Chondrocyte (in vitro differentiated cells): ENCODE data around the gene MMUT. TPM values are rescaled to one million over a fixed set of nuclear protein-coding genes. Genes with fewer than 3 reads are reported as not detected.
"Not testable (repeated sequence)": the region's sequence is repeated elsewhere in the genome, so short reads cannot be mapped to it uniquely, and the experiment has no call there.

Experiments
- DNase-seq: peaks from one replicate; pipeline ENCODE4 v3.0.0; 2021; ENCODE audit warnings: mixed read lengths, low spot score
- H3K27ac Mint-ChIP-seq: one replicate; pipeline ENCODE4 v1.8.0; 2021; ENCODE audit warnings: mild to moderate bottlenecking, moderate library complexity, mixed read lengths; ENCODE audit not compliant: unreplicated experiment
- H3K27me3 Mint-ChIP-seq: 2 replicates; pipeline ENCODE4 v1.8.0; 2021; ENCODE audit warnings: low read depth, mixed read lengths
- H3K36me3 Mint-ChIP-seq: 2 replicates; pipeline ENCODE4 v1.8.0; 2021; ENCODE audit warnings: low read depth, mixed read lengths
- H3K4me1 Mint-ChIP-seq: 2 replicates; pipeline ENCODE4 v1.8.0; 2021; ENCODE audit warnings: low read depth, mild to moderate bottlenecking, mixed read lengths
- H3K4me3 Mint-ChIP-seq: one replicate; pipeline ENCODE4 v1.8.0; 2021; ENCODE audit warnings: mild to moderate bottlenecking, moderate library complexity, mixed read lengths; ENCODE audit not compliant: unreplicated experiment
- H3K9me3 Mint-ChIP-seq: 2 replicates; pipeline ENCODE4 v1.8.0; 2021; ENCODE audit warnings: low read depth, mixed read lengths
- total RNA-seq: library from RNA; stranded (reverse); gene quantifications from 3 replicates; pipeline ENCODE4 v1.2.1, GENCODE V29; 2021
- TF ChIP-seq, protein P1 (sequence below): fragments of 200-600 bp; sonication (generic); IDR thresholded peaks from 2 replicates; pipeline ENCODE4 v1.5.0; 2021; ENCODE audit warnings: antibody characterized with exemption, mild to moderate bottlenecking, moderate library complexity

Gene MMUT
- total RNA-seq, 1 donor from 2014 or later = 18.3 TPM

DNA sequence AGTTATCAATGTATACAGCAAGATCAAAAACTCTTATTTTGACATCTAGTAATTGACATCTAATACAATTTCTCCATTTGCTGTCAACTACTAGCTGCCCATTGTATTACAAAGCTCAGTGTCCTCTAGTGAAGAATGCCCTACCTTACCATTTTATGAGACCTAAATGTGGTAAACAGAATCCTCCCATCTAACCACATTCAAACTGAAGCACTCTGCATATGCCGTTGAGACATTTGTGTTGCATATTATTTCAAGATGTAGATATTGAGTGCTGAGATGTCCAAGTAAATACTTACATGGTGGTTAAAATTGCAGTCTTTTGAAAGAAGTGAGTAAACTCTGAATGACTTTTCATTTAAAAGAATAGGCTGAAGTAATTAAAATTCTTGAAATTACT lies 36.1 kb upstream of the MMUT start:
- H3K4me3 Mint-ChIP-seq = no peak overlapping the region
- peaks cover 13% of the 10 kb centered on the region for H3K27me3 Mint-ChIP-seq
- peaks cover 1% of the 10 kb centered on the region for H3K36me3 Mint-ChIP-seq
- H3K4me1 Mint-ChIP-seq = no peaks in the 10 kb centered on the region
- H3K9me3 Mint-ChIP-seq = no peaks in the 10 kb centered on the region
- TF ChIP-seq, protein P1, sequence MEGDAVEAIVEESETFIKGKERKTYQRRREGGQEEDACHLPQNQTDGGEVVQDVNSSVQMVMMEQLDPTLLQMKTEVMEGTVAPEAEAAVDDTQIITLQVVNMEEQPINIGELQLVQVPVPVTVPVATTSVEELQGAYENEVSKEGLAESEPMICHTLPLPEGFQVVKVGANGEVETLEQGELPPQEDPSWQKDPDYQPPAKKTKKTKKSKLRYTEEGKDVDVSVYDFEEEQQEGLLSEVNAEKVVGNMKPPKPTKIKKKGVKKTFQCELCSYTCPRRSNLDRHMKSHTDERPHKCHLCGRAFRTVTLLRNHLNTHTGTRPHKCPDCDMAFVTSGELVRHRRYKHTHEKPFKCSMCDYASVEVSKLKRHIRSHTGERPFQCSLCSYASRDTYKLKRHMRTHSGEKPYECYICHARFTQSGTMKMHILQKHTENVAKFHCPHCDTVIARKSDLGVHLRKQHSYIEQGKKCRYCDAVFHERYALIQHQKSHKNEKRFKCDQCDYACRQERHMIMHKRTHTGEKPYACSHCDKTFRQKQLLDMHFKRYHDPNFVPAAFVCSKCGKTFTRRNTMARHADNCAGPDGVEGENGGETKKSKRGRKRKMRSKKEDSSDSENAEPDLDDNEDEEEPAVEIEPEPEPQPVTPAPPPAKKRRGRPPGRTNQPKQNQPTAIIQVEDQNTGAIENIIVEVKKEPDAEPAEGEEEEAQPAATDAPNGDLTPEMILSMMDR = no peak
- no peak for DNase-seq
- H3K27ac Mint-ChIP-seq = no peak overlapping the region

DNA sequence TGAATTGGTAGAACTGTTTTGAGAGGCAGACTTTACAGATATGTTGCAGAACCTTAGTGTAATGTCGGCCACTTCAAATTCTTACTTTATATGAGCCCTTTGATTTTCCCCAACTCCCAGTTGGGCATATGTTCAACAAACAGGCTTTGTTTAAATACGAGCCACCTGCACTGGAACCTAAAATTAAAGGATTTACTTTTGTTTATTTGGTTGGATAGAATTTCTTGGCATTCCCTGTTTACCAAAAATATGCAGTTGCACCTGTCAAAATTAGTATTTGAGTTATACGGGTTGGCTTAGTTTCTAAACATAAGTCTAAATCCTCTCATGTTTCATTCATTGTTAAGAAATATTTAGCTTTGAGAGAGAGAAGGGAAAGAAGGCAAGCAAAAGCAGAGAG lies 34.3 kb upstream of the MMUT start:
- Mint-ChIP-seq H3K27ac (no peak overlapping the region), H3K4me1 (no peaks in the 10 kb centered on the region), H3K9me3 (no peaks in the 10 kb centered on the region), H3K36me3 (peaks cover 1% of the 10 kb centered on the region), H3K4me3 (no peak overlapping the region), H3K27me3 (peaks cover 12% of the 10 kb centered on the region)
- TF ChIP-seq, protein P1 = no peak
- DNase-seq = no peak

DNA sequence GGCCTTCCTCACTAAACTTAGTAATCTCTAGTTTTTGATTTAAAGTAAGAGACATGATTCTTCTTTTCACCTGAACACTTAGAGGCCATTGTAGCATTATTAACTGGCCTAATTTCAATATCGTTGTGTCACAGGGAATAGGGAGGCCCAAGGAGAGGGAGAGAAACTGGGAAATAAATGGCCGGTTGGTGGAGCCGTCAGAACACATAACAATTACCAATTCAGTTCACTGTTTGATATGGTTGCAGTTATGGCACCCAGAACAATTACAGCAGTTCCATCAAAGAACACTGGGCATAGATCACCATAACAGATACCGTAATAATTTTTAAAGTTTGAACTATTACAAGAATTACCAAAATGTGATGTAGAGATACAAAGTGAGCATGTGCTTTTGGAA lies 27.6 kb upstream of the MMUT start:
- no peak overlapping the region for H3K4me3 Mint-ChIP-seq
- no peak overlapping the region for H3K27ac Mint-ChIP-seq

DNA sequence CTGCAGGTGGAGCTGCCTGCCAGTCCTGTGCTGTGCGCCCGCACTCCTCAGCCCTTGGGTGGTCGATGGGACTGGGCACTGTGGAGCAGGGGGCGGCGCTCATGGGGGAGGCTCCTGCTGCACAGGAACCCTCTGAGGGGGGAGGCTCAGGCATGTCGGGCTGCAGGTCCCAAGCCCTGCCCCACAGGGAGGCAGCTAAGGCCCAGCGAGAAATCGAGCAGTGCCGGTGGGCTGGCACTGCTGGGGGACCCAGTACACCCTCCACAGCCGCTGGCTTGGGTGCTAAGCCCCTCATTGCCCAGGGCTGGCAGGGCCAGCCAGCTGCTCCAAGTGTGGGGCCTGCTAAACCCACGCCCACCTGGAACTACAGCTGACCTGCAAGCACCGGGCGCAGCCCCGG lies 20.3 kb upstream of the MMUT start:
- H3K9me3 Mint-ChIP-seq, H3K27me3 Mint-ChIP-seq, H3K4me3 Mint-ChIP-seq, H3K4me1 Mint-ChIP-seq, H3K27ac Mint-ChIP-seq, H3K36me3 Mint-ChIP-seq: not testable (repeated sequence)
- peak; percentile 63 for DNase-seq

More for the DNA sequence above, 27.6 kb upstream of the MMUT start:
- H3K36me3 Mint-ChIP-seq = peaks cover 14% of the 10 kb centered on the region
- no peaks in the 10 kb centered on the region for H3K9me3 Mint-ChIP-seq
- H3K4me1 Mint-ChIP-seq = no peaks in the 10 kb centered on the region
- no peak for DNase-seq
- TF ChIP-seq, protein P1 = no peak
- H3K27me3 Mint-ChIP-seq = no peaks in the 10 kb centered on the region

DNA sequence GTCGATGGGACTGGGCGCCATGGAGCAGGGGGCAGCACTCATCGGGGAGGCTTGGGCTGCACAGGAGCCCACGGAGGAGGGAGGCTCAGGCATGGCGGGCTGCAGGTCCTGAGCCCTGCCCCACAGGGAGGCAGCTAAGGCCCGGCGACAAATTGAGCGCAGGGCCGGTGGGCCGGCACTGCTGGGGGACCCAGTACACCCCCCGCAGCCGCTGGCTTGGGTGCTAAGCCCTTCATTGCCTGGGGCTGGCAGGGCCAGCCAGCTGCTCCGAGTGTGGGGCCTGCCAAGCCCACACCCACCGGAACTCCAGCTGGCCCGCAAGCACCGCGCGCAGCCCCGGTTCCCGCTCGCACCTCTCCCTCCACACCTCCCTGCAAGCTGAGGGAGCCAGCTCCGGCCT lies 18.8 kb upstream of the MMUT start:
- not testable (repeated sequence) for H3K27me3 Mint-ChIP-seq, H3K36me3 Mint-ChIP-seq, H3K9me3 Mint-ChIP-seq, H3K27ac Mint-ChIP-seq, H3K4me3 Mint-ChIP-seq, H3K4me1 Mint-ChIP-seq
- DNase-seq = peak; percentile 81

DNA sequence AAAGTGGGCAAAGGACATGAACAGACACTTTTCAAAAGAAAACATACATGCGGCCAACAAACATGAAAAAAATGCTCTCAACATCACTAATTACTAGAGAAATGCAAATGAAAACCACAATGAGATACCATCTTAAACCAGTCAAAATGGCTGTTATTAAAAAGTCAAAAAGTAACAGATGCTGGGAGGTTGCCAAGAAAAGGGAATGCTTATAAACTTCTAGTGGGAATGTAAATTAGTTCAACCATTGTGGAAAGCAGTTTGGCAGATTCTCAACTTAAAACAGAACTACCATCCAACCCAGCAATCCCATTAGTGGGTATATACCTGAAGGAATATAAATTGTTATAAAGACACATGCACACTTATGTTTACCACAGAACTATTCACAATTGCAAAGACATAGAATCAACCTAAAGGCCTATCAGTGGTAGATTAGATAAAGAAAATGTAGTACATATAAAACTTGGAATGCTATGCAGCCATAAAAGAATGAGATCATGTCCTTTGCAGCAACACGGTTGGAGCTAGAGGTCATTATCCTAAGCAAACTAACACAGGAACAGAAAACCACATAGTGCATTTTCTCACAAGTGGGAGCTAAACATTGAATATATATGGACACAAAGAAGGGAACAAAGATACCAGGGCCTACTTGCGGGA lies 16.4 kb upstream of the MMUT start:
- DNase-seq = no peak
- TF ChIP-seq, protein P1 = no peak
- Mint-ChIP-seq H3K4me3 (no peak overlapping the region), H3K9me3 (peaks cover 6% of the 10 kb centered on the region), H3K36me3 (peaks cover 13% of the 10 kb centered on the region), H3K27me3 (no peaks in the 10 kb centered on the region), H3K27ac (no peak overlapping the region), H3K4me1 (no peaks in the 10 kb centered on the region)

DNA sequence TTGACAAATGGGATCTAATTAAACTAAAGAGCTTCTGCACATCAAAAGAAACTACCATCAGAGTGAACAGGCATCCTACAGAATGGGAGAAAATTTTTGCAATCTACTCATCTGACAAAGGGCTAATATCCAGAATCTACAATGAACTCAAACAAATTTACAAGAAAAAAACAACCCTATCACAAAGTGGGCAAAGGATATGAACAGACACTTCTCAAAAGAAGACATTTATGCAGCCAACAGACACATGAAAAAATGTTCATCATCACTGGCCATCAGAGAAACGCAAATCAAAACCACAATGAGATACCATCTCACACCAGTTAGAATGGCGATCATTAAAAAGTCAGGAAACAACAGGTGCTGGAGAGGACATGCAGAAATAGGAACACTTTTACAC lies 13.5 kb upstream of the MMUT start:
- H3K4me3 Mint-ChIP-seq, H3K9me3 Mint-ChIP-seq, H3K27me3 Mint-ChIP-seq, H3K4me1 Mint-ChIP-seq, H3K27ac Mint-ChIP-seq, DNase-seq: not testable (repeated sequence)
- H3K36me3 Mint-ChIP-seq = peaks cover 16% of the 10 kb centered on the region
